Ishikawa (cell line): ENCODE measurements around the gene BIRC2.

Experiments used
- CEBPB ChIP-seq: IDR thresholded peaks from 2 replicates; pipeline ENCODE4 v1.6.1; 2012
- CREB1 ChIP-seq: IDR thresholded peaks from 2 replicates; pipeline ENCODE4 v1.6.1; 2012; ENCODE audit warnings: low read depth
- EGR1 ChIP-seq: IDR thresholded peaks from 2 replicates; pipeline ENCODE4 v1.6.1; 2012
- EP300 ChIP-seq: IDR thresholded peaks from 2 replicates; pipeline ENCODE4 v1.6.1; 2012; ENCODE audit warnings: borderline replicate concordance
- FOXM1 ChIP-seq: IDR thresholded peaks from 2 replicates; pipeline ENCODE4 v1.6.1; 2012; ENCODE audit warnings: low read depth, borderline replicate concordance
- NFIC ChIP-seq: IDR thresholded peaks from 2 replicates; pipeline ENCODE4 v1.6.1; 2012
- RAD21 ChIP-seq: IDR thresholded peaks from 2 replicates; pipeline ENCODE4 v1.6.1; 2012; ENCODE audit warnings: low read depth
- REST ChIP-seq: IDR thresholded peaks from 2 replicates; pipeline ENCODE4 v1.6.1; 2012; ENCODE audit warnings: low read depth, mild to moderate bottlenecking
- TAF1 ChIP-seq: IDR thresholded peaks from 2 replicates; pipeline ENCODE4 v1.6.1; 2012; ENCODE audit warnings: low read depth, mild to moderate bottlenecking
- TCF12 ChIP-seq: IDR thresholded peaks from 2 replicates; pipeline ENCODE4 v1.6.1; 2012; ENCODE audit warnings: low read depth
- TEAD4 ChIP-seq: IDR thresholded peaks from 2 replicates; pipeline ENCODE4 v1.6.1; 2012
- YY1 ChIP-seq: IDR thresholded peaks from 2 replicates; pipeline ENCODE4 v1.6.1; 2012; ENCODE audit warnings: low read depth
- ZBTB7A ChIP-seq: IDR thresholded peaks from 2 replicates; pipeline ENCODE4 v1.6.1; 2012; ENCODE audit warnings: low read depth
- TF ChIP-seq, protein P1 (sequence below): IDR thresholded peaks from 2 replicates; pipeline ENCODE4 v1.6.1; 2012
- TF ChIP-seq, protein P2 (sequence below): IDR thresholded peaks from 2 replicates; pipeline ENCODE4 v1.6.1; 2012

BIRC2 gene

DNA sequence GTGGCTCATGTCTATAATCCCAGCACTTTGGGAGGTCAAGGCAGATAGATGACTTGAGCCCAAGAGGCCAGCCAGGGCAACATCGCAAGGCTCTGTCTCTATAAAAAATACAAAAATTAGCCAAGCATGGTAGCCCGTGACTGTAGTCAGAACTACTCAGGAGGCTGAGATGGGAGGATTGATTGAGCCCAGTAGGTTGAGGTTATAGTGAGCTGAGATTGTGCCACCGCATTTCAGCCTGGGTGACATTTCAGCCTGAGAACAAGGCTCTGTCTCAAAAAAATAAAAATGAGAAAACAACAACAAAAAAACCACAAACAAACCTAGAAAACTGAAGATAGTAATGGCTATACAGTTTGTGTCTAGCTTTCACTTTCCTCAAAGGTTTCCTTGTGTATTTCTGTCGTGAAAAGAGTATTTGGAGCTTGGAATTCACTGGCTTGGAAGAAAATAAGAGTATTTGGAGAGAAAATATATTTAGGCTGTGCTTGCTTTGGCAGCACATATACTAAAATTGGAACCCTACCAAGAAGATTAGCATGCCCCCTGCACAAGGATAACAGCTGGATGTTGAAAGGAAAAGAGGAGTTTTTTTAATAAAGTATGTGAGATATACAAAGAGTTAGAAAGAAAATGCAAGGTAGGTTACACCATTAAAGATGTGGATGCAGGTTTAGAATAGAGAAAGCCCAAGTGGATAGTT lies 33.6 kb upstream of the BIRC2 start:
- no peak for TF ChIP-seq RAD21
- TF ChIP-seq NFIC = no peak
- TF ChIP-seq TAF1 = no peak
- no peak for TF ChIP-seq TCF12
- TF ChIP-seq EGR1 = no peak
- TF ChIP-seq CREB1 = no peak
- no peak for TF ChIP-seq YY1
- no peak for TF ChIP-seq CEBPB
- TF ChIP-seq TEAD4 = no peak
- TF ChIP-seq, protein P1, sequence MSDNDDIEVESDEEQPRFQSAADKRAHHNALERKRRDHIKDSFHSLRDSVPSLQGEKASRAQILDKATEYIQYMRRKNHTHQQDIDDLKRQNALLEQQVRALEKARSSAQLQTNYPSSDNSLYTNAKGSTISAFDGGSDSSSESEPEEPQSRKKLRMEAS = no peak
- TF ChIP-seq FOXM1 = no peak
- TF ChIP-seq, protein P2, sequence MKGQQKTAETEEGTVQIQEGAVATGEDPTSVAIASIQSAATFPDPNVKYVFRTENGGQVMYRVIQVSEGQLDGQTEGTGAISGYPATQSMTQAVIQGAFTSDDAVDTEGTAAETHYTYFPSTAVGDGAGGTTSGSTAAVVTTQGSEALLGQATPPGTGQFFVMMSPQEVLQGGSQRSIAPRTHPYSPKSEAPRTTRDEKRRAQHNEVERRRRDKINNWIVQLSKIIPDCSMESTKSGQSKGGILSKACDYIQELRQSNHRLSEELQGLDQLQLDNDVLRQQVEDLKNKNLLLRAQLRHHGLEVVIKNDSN = no peak
- no peak for TF ChIP-seq EP300
- TF ChIP-seq REST = no peak
- no peak for TF ChIP-seq ZBTB7A

DNA sequence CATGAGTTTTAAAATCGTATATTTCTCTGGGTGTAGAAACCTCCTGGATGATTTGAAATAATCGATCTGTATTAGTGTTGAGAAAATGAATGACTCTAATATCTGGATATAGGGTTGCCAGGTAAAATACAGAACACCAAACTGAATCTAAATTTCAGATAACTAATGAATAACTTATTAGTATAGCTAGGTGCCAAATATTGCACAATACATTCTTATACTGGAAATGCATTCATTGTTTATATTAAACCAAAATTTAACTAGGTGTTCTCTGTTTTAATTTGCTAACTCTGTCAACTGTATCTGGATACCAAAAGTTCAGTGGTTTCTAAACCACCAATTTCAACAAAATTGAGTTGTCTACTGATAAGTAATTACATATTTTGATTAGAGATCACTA lies 32.2 kb upstream of the BIRC2 start:
- TF ChIP-seq NFIC (no peak), TEAD4 (no peak), CEBPB (no peak), CREB1 (no peak), YY1 (no peak), EP300 (no peak), FOXM1 (no peak), REST (no peak), ZBTB7A (no peak), EGR1 (no peak), RAD21 (no peak), TCF12 (no peak), TAF1 (no peak)
- TF ChIP-seq, protein P2 = no peak
- TF ChIP-seq, protein P1 = no peak

GRCh38 chr11:102316346-102316904 lies 30.6 kb upstream of the BIRC2 start:
- TF ChIP-seq YY1 = no peak
- TF ChIP-seq, protein P2 = no peak
- no peak for TF ChIP-seq ZBTB7A
- no peak for TF ChIP-seq TCF12
- no peak for TF ChIP-seq TAF1
- no peak for TF ChIP-seq CREB1
- no peak for TF ChIP-seq FOXM1
- TF ChIP-seq CEBPB = no peak
- no peak for TF ChIP-seq NFIC
- TF ChIP-seq, protein P1 = no peak
- TF ChIP-seq EP300 = no peak
- TF ChIP-seq EGR1 = no peak
- no peak for TF ChIP-seq TEAD4
- no peak for TF ChIP-seq REST
